ENCODE results near the gene ZFR2.

DNA sequence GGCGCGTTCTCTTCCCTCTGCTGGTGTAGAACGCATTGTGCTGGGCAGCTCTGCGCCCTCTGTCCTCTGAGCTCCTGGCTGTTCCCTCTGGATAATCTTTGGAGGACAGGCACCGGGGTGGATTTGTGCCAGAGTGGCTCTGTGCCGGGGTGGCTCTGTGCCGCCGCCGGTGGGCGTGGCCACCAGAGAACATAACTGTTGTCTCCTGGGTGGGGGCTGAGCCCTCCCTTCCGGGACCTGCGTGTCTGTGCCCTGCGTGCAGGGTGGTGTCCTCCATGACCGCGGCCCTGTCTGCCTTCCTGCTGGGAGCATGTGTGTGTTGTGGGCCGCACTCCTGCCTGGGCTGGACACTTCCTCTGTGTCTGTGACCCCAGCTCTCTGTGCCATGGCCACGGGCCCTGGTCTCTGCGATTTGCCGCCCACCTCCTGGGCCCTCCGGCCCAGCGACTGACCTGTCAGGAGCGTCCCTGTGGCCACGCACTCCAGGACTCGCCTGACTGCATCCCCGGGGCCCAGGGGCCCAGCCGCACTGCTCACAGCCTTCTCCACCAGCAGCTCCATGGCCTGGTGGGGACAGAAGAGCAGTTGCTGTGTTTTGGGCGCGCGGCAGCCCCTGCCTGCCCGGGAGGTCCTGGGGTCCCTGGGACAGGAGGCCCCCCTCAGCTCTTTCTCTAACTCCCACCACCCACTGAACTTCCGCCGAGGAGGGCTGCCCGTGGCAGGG, 60.3 kb downstream of the ZFR2 start:
- TF ChIP-seq, protein P1, sequence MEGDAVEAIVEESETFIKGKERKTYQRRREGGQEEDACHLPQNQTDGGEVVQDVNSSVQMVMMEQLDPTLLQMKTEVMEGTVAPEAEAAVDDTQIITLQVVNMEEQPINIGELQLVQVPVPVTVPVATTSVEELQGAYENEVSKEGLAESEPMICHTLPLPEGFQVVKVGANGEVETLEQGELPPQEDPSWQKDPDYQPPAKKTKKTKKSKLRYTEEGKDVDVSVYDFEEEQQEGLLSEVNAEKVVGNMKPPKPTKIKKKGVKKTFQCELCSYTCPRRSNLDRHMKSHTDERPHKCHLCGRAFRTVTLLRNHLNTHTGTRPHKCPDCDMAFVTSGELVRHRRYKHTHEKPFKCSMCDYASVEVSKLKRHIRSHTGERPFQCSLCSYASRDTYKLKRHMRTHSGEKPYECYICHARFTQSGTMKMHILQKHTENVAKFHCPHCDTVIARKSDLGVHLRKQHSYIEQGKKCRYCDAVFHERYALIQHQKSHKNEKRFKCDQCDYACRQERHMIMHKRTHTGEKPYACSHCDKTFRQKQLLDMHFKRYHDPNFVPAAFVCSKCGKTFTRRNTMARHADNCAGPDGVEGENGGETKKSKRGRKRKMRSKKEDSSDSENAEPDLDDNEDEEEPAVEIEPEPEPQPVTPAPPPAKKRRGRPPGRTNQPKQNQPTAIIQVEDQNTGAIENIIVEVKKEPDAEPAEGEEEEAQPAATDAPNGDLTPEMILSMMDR (conservative IDR thresholded peaks at IDR 0.05; ENCODE audit: low read depth, low read length): no peak
- TF ChIP-seq EZH2 (IDR thresholded peaks at IDR 0.05; ENCODE audit: low read length, unreplicated experiment) (no peak), EZH2phosphoT487 (IDR thresholded peaks at IDR 0.05; ENCODE audit: borderline replicate concordance, low read length) (no peak)
